ENCODE measurements around the gene TRPM3.

GRCh38 chr9:71122421-71122820, 1.0 kb upstream of the TRPM3 start:
- TF ChIP-seq ISL1 (CRISPR knock-in tag; IDR thresholded peaks at IDR 0.05), result no peak
- no peak for TF ChIP-seq ZNF8 (CRISPR knock-in tag; IDR thresholded peaks at IDR 0.05)
- TF ChIP-seq, protein P1, sequence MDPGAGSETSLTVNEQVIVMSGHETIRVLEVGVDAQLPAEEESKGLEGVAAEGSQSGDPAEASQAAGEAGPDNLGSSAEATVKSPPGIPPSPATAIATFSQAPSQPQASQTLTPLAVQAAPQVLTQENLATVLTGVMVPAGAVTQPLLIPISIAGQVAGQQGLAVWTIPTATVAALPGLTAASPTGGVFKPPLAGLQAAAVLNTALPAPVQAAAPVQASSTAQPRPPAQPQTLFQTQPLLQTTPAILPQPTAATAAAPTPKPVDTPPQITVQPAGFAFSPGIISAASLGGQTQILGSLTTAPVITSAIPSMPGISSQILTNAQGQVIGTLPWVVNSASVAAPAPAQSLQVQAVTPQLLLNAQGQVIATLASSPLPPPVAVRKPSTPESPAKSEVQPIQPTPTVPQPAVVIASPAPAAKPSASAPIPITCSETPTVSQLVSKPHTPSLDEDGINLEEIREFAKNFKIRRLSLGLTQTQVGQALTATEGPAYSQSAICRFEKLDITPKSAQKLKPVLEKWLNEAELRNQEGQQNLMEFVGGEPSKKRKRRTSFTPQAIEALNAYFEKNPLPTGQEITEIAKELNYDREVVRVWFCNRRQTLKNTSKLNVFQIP (CRISPR knock-in tag; IDR thresholded peaks at IDR 0.05; ENCODE audit: borderline replicate concordance, low read depth), result no peak
- no peak for TF ChIP-seq CSDC2 (CRISPR knock-in tag; IDR thresholded peaks at IDR 0.05)
- TF ChIP-seq, protein P2, sequence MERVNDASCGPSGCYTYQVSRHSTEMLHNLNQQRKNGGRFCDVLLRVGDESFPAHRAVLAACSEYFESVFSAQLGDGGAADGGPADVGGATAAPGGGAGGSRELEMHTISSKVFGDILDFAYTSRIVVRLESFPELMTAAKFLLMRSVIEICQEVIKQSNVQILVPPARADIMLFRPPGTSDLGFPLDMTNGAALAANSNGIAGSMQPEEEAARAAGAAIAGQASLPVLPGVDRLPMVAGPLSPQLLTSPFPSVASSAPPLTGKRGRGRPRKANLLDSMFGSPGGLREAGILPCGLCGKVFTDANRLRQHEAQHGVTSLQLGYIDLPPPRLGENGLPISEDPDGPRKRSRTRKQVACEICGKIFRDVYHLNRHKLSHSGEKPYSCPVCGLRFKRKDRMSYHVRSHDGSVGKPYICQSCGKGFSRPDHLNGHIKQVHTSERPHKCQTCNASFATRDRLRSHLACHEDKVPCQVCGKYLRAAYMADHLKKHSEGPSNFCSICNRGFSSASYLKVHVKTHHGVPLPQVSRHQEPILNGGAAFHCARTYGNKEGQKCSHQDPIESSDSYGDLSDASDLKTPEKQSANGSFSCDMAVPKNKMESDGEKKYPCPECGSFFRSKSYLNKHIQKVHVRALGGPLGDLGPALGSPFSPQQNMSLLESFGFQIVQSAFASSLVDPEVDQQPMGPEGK (CRISPR knock-in tag; IDR thresholded peaks at IDR 0.05; ENCODE audit: borderline replicate concordance), result no peak
- no peak for TF ChIP-seq ARNTL (CRISPR knock-in tag; IDR thresholded peaks at IDR 0.05; ENCODE audit: borderline replicate concordance, low read depth)
- no peak for TF ChIP-seq TOX (CRISPR knock-in tag; IDR thresholded peaks at IDR 0.05; ENCODE audit: borderline replicate concordance)
- TF ChIP-seq ZFP3 (CRISPR knock-in tag; IDR thresholded peaks at IDR 0.05), result no peak
- no peak for TF ChIP-seq ZFP30 (CRISPR knock-in tag; IDR thresholded peaks at IDR 0.05)
- TF ChIP-seq CREB5 (CRISPR knock-in tag; IDR thresholded peaks at IDR 0.05; ENCODE audit: low read depth), result no peak
- TF ChIP-seq ZNF565 (CRISPR knock-in tag; conservative IDR thresholded peaks at IDR 0.05; ENCODE audit: low read depth), result no peak
- TF ChIP-seq SNAI2 (CRISPR knock-in tag; IDR thresholded peaks at IDR 0.05), result no peak
- no peak for TF ChIP-seq CSRNP3 (CRISPR knock-in tag; IDR thresholded peaks at IDR 0.05)

All from SK-N-SH treated with all-trans-retinoic acid at 6 μM for 48 hours (cell line).